HL-60/S4 treated with phorbol 12-myristate 13-acetate at 8.2 ng/mL for 4 days and 3 days (cell line): ENCODE measurements around the gene NCOA6.
"Not testable (repeated sequence)": the region's sequence is repeated elsewhere in the genome, so short reads cannot be mapped to it uniquely, and the experiment has no call there.

Experiments used
- in situ Hi-C: fragments of 300-500 bp; cut with MboI; formaldehyde crosslinking; loops from 2 replicates; pipeline ENCODE4 v1.15.0; 2022; ENCODE audit warnings: low sequenced_read_pairs

The NCOA6 gene

DNA sequence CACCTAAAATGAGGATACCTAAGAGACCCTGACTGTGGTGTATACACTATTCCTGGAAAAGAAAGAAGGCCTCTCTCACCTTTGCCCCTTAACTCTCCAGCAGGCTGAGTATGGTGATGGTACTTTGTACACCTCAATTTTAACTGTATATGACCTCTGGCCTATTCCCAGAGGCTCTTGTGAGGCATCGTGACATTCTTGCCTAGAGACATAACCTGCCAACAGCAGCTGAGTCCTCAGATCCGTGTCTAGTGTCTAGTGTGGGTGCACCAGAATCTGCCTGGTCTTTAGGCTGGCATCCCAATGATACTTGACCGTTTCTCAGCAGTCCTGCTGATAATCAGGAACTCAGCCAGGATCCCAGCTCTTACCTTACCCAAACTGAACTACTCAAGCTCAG lies 101.3 kb downstream of the NCOA6 start:
- in situ Hi-C loops: no loop called here

DNA sequence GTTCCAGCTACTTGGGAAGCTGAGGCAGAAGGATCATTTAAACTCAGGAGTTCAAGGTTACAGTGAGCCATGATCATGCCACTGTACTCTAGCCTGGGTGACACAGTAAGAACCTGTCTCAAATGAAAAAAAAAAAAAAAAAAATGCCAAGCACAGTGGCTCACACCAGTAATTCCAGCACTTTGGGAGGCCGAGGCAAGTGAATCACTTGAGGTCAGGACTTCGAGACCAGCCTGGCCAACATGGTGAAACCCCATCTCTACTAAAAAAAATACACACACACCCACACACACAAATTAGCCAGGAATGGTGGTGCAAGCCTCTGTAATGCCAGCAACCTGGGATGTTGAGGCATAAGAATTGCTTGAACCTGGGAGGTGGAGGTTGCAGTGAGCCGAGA lies 102.9 kb downstream of the NCOA6 start:
- in situ Hi-C loops: not testable (repeated sequence)

DNA sequence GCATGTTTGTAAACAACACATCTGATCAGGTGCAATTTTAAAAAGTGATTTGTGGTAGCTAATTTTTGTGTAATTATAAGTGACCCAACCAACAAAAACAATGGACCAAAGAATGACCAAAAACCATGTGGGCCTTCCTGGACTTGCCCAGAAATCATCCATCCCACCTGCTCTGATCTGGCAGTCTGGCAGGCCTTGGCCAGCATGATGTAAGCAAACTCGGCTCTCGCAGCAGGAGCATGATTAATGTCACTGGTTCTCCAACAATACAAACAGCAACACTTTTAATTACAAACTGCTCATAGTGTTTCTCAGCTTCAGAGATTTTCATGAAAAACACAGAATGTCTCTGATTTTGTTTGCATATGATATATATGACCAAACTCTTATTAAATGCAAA lies 105.2 kb downstream of the NCOA6 start:
- in situ Hi-C loops: no loop called here

DNA sequence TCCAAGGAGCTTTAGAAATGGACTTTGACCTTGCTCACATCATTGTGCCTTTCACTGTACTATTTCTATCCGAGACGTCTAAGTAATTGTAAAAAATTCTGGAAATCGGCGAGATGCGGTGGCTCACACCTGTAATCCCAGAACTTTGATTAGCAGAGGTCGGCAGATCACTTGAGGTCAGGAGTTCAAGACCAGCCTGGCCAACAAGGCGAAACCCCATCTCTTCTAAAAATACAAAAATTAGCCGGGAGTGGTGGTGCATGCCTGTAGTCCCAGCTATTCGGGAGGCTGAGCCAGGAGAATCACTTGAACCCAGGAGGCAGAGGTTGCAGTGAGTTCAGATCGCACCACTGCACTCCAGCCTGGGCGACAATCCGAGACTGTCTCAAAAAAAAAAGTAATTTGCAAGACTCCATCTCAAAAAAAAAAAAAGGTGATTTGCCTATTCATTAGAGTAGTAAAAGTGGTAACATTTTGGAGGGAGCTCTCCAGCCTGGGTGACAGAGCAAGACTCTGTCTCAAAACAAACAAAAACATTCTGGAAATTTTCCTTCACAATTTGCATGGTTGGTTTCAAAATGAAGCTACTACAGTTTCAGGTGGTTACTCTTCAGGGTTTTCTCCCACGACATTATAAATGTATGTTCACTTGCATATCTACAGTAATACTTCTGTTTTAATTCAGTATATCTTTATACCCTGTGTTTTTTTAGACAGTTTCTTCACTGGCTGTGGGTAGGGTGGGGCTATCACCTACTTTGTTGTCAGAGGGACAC lies 106.0 kb downstream of the NCOA6 start:
- in situ Hi-C loops: not testable (repeated sequence)

DNA sequence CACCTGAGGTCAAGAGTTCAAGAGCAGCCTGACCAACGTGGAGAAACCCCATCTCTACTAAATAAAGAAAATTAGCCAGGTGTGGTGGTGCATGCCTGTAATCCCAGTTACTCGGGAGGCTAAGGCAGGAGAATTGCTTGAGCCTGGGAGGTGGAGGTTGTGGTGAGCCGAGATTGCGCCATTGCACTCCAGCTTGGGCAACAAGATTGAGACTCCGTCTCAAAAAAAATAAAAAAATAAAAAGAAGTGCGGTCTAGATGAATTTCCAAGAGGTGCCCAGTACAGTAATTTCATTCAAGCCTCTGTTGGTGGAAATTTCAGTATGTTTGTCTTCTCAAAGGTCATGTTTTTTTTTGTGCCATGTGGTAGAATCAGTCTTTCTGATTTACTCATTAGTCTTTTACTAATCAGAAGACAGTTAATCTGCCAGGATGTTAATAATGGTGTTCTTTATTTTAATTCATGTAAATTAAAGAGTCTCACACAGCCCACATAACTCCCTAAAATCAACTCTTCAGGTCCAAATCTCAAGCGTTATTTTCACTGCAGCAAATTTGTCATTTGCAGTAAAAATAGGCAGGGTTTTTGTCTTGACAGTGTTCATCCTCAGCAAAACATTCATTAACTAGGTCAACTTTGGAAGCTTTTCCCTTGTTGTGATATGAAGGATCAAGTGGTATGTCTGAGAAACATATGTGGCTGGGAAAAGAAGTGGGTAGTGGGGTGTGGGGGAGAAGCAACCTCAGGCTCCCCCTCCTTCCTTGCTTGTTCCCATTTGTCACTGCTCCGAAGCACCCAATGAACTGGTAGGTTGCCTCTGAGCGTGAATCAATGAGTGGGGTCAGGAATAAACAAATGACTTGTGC lies 108.0 kb downstream of the NCOA6 start:
- in situ Hi-C loops: no loop called here

DNA sequence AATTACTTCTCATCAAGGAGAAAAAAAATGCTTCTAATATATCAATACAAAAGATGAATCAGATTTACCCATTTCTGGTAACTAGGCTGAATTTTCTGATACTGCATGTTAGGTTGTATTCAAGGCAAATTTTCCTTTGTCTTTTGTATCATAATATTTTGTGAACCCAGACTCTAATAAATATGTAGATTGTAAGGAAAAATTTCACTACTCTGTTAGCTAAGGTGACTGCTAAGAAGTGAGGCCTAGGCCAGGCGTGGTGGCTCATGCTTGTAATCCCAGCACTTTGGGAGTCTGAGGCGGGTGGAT lies 108.6 kb downstream of the NCOA6 start:
- in situ Hi-C loops: no loop called here

DNA sequence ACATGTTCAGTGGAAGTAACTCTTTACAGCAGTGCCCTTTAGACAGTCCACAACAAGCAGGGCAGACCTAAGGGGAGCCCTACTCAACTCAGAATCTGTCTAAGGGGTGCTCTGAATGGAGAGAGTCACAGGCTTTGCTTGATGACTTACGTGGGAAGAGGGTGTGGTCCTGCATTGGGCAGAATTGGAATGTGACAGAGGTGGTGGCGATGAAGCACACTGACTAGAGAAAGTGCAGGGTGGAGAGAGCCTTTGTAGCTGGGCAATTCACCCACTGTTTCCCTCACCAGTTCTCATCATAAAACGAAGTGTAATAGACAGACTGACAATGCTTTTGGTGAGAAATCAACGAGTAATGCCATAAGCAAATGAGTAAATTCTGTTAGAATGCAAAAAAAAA lies 110.1 kb downstream of the NCOA6 start:
- in situ Hi-C loops: no loop called here

DNA sequence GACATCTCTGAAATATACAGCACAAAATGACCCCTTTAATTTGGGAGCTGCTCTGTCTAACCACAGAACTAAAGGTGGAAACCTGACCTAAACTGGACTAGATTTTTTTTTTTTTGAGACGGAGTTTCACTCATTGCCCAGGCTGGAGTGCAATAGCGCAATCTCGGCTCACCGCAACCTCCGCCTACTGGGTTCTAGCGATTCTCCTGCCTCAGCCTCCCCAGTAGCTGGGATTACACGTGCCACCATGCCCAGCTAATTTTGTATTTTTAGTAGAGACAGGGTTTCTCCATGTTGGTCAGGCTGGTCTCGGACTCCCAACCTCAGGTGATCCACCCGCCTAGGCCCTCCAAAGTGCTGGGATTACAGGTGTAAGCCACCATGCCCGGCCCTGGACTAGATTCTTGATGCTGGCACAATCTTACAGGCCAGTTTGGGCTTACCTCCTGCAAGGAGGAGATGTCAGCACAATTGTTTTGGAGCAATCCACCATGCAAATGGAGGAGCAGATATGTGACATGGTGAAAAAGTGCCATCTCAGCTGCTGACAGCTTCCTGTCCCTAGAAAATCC lies 111.4 kb downstream of the NCOA6 start:
- in situ Hi-C loops: not testable (repeated sequence)

DNA sequence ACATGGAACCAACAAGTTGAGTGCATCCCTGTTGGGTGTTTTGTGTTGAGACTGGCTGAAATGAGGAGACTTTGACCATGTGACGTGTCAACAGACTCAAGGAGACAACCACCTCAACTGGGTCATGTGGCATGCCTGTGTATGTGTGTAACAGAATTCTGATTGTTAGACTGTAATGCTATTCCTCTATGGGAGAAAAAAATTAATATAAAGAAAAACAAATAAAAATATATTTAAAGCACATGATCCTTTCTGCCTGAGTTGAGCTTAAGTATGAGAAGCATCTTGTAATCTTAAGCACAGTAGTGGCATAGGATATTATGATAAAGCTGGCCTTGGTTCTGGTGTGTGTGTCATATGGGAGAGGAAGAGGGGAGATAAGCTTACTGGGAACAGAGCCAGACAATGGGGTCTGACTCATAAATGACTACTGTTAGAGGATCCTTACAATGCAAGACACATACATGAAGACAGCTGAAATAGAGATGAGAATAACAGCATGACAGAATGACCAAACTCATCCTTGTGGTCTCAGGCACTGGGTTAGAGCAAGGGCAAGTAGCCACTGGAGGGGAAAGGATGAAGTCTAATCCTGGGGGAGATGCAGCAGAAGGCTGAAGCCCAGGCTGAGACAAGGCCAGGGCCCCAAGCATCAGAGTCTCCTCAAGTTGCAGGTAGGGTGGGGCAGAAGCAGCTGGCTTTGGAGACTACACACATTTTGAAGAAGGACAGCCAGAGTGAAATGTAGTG lies 112.1 kb downstream of the NCOA6 start:
- in situ Hi-C loops: no loop called here

DNA sequence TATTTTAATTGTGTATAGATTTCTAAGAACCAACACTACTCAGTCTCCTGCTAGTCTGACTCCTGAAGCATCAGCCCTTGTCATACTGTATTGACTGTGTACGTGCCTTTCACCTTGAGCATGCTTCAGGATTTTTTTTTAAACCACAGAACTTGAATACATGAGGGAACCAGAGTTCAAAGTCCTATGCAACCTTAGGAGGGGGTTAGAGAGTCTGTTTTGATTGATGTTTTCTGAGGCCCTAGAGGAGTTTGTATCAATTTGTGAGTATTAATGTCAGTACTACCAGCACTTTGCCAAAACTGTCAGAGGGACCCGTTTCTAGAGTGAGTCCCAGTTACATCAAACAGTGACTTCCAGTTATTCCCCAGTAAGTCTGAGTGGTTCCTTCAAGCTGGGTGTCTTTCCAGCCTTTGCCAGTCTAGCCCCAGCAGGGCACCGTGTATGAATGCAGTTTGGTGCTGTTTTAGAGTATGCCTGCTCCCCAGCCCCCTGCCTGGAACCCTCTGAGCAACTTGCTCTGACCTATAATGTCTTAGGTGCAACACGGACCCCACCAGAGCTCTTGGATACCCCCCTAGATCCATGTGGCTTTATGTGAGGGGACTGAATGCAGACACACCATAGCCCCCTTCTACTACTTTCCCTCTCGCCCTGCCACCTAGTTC lies 112.8 kb downstream of the NCOA6 start:
- in situ Hi-C loops: no loop called here

DNA sequence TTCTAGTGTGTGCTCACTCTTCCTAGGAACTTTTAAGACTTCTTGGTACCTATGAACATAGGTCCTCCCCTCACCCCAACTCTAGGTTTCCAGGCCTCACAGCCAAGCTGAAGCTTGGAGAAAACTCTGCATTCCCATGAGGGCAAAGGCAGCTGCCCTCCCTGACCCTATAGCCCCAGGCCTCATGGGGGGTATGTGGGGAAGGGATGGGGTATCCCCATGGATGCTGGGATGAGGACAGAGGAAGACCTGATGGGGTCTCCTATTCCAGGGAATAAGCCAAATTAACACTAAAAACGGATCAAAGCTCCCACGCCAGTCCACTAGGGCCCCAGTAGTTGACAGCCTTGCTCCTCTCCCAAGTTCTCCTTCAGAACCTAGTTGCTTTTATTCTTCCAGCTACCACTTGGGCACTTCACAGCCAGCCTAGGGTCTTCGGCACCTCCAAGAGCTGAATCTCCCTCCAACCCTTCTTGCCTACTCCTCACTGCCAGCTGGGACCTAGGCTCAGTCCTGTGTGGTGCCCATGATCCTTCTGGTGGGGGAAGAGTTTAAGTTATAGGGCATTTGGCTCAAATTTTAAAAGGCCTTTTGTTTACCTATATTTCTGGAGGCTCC lies 113.5 kb downstream of the NCOA6 start:
- in situ Hi-C loops: no loop called here

DNA sequence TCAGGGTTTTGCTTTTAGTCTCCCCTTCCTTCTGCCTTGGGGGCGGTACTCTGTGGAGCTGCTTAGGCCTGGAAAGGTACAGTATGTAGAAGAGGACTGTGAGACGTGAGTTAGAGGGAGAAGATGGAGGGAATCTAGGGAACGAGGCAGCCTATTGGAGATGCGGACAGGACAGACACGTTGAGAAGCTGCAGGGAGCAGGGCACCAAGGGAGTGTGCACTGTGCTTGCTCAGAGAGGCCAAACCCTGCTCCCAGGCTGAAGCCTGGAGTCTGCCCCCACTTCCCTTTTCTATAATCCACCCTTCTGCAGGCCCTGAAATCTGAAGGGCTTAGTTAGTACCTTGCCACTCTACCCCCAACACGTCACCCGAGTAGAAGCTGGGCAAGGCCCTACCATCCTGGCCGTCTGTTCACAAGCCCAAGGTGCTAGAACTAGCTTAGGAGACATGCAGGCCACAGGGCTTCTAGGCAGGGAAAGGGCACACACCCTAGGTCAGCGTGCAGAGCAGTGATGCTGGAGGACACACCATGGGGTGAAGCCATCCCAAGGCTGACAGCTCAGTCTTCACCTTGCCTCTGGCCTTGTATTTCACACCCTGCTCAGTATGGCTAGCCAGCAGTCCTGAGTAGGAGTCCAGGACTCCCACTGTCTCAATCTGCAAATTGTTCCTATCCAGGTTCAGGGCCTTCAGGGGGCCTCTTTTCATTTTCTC lies 114.4 kb downstream of the NCOA6 start:
- in situ Hi-C loops: no loop called here

DNA sequence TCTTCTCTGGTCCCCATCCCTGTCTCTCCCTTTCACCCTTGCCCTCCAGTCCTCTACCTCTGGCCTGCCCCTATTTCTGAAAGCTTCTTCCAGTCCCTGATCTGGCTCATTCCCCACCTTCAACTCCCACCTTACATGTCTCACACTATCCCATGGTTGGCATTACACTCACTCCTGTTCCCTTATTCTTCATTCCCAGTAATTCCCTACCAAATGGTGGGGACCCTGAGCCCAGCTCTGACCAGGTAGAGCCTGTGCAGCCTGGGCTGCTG lies 114.9 kb downstream of the NCOA6 start:
- in situ Hi-C loops: no loop called here

DNA sequence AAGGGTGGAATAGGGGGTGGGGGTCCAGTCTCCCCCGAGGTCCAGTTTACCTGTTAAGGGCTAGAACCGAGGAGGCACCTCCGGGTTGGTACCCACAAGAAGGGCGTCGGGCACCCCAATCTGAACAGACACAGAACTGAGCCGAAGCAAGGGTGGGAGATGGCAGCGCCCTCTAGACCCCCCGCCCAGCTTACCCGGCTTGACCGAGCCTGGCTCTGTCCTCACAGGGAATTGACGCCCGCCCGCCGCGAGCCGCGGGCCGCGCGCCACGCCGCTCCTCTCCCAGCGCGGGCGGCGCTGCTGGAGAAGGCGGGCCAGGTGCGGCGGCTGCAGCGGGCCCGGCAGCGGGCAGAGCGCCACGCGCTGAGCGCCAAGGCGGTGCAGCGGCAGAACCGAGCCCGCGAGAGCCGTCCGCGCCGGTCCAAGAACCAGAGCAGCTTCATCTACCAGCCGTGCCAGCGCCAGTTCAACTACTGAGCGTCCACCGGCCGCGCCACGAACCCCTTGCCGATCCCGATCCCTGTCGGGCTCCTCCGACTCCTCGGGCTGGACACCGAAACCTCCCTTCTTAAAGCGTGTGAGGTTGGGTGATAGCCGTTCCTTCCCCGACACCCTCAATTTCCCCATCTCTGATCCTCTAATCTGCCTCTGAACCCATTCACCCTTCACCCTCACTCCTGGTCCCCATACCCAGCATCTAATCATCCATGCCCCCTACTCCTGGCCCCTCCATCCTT lies 115.5 kb downstream of the NCOA6 start:
- in situ Hi-C loops: no loop called here

DNA sequence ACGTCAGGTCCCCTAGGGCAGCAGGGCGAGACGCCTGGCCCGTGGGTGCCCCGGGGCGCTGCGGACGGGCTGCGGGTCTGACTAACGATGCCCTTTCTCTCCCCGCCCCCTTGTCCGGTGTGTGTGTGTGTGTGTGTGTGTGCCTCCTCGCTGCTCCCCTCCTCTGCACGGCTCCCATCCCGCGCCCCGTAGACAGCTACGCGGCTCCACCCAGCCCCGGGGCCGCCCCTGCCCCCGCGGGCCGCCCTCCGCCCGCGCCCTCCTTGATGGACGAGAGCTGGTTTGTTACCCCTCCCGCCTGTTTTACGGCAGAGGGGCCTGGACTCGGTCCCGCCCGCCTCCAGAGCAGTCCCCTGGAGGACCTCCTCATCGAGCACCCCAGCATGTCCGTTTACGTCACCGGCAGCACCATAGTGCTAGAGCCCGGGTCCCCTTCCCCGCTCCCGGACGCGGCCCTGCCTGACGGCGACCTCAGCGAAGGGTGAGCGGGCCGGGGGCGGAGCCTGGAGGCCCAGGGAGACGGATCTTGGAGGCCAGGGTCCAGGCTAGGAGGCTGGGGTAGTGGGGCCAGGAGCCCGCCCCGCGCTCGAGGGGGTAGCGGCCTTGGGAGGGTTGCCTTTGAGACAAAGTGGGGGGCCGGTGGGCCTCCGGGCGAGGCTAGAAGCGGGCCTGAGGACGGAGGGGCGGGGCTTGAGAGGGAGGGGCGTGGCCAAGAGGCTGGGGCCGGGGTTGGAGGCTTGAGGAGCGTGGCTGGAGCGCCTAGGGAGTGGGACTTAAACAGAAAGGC lies 116.2 kb downstream of the NCOA6 start:
- in situ Hi-C loops: no loop called here

DNA sequence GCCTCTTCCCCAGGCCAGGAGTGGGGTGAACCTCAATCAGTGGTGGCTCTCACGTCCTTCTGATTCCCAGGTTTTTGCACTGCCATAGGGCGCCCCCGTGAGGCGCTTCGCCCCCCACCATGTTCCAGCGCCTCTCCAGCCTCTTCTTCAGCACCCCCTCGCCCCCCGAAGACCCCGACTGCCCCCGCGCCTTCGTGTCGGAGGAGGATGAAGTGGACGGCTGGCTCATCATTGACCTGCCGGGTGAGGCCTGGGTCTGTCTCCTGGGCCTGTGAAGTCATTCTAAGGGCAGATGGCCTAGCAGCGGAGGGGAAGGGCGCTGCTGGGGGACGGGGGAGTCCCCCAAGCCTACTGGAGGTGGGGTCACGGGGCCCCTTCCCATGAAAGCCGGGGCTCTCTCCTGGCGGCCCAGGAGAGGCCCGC lies 116.8 kb downstream of the NCOA6 start:
- in situ Hi-C loops: no loop called here

DNA sequence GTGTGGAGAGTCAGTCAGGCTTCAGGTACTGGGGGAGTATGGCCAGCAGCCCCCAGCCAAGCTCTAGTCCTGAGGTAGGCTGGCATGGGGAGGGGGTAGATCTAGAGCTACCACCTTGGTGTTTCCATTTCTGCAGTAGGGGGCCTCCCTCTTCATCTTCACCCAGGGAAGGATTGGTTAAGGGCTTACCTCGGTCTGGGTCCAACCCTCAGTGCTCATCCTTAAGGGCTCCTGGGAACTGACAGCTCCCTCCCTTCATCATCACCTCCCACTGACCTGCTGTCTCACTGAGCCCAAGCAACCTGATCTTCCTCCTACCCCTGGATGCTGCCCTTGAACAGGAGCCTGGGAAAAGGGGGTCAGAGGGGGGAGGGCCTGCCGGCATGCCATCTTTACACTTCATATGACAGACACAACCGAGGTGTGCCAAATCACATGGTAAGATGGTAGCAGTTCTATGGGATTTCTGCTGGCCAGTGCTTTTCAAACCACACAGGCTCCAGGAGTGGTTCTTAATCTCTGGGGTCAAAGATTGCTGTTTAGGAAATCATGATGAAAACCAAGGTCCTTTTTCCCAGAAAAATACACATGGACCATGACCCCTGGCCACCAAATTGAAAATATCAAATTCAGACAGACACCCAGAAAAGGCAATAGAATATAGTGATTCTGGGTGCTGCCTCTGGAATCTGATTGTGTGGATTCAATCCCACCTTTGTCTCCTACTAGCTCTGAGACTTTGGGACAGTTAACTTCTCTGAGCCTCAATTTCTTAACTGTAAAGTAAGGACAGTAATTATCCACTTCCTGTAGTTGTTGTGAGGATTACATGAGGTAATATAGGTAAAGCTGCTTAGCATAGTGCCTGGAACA lies 118.3 kb downstream of the NCOA6 start:
- in situ Hi-C loops: no loop called here
